ENCODE data around the gene DERL2.

Gene DERL2

GRCh38 chr17:5472511-5472910 is 13.5 kb downstream of the DERL2 start:
- TF ChIP-seq ZBTB7A (IDR thresholded peaks at IDR 0.05; ENCODE audit: low read depth): no peak
- TF ChIP-seq CREB1 (IDR thresholded peaks at IDR 0.05; ENCODE audit: low read depth): no peak
- TF ChIP-seq RAD21 (IDR thresholded peaks at IDR 0.05; ENCODE audit: low read depth): no peak
- no peak for TF ChIP-seq TCF12 (IDR thresholded peaks at IDR 0.05; ENCODE audit: low read depth)
- TF ChIP-seq MAX (IDR thresholded peaks at IDR 0.05): no peak
- TF ChIP-seq NFIC (IDR thresholded peaks at IDR 0.05): no peak
- no peak for TF ChIP-seq EGR1 (IDR thresholded peaks at IDR 0.05)
- no peak for TF ChIP-seq USF1 (IDR thresholded peaks at IDR 0.05)
- TF ChIP-seq TAF1 (IDR thresholded peaks at IDR 0.05; ENCODE audit: low read depth): no peak
- no peak for TF ChIP-seq FOXM1 (IDR thresholded peaks at IDR 0.05; ENCODE audit: borderline replicate concordance, low read depth)
- no peak for TF ChIP-seq REST (IDR thresholded peaks at IDR 0.05; ENCODE audit: low read depth)
- TF ChIP-seq EP300 (IDR thresholded peaks at IDR 0.05; ENCODE audit: borderline replicate concordance): no peak

- no peak for TF ChIP-seq EP300 (IDR thresholded peaks at IDR 0.05; ENCODE audit: borderline replicate concordance)
These were observed 17.9 kb downstream of the DERL2 start for GRCh38 chr17:5468075-5468473.

GRCh38 chr17:5467416-5467815 is 18.6 kb downstream of the DERL2 start:
- TF ChIP-seq FOXM1 (IDR thresholded peaks at IDR 0.05; ENCODE audit: borderline replicate concordance, low read depth) (no peak), CREB1 (IDR thresholded peaks at IDR 0.05; ENCODE audit: low read depth) (no peak), EGR1 (IDR thresholded peaks at IDR 0.05) (no peak), NFIC (IDR thresholded peaks at IDR 0.05) (no peak), TAF1 (IDR thresholded peaks at IDR 0.05; ENCODE audit: low read depth) (no peak), MAX (IDR thresholded peaks at IDR 0.05) (no peak)

- TF ChIP-seq NFIC (IDR thresholded peaks at IDR 0.05) (no peak), ZBTB7A (IDR thresholded peaks at IDR 0.05; ENCODE audit: low read depth) (no peak), CEBPB (IDR thresholded peaks at IDR 0.05) (no peak), TEAD4 (IDR thresholded peaks at IDR 0.05) (no peak), REST (IDR thresholded peaks at IDR 0.05; ENCODE audit: low read depth) (no peak), FOXM1 (IDR thresholded peaks at IDR 0.05; ENCODE audit: borderline replicate concordance, low read depth) (no peak), EGR1 (IDR thresholded peaks at IDR 0.05) (no peak), MAX (IDR thresholded peaks at IDR 0.05) (no peak), TCF12 (IDR thresholded peaks at IDR 0.05; ENCODE audit: low read depth) (no peak), RAD21 (IDR thresholded peaks at IDR 0.05; ENCODE audit: low read depth) (no peak), CREB1 (IDR thresholded peaks at IDR 0.05; ENCODE audit: low read depth) (no peak), EP300 (IDR thresholded peaks at IDR 0.05; ENCODE audit: borderline replicate concordance) (no peak), TAF1 (IDR thresholded peaks at IDR 0.05; ENCODE audit: low read depth) (no peak), YY1 (IDR thresholded peaks at IDR 0.05; ENCODE audit: low read depth) (no peak), USF1 (IDR thresholded peaks at IDR 0.05) (no peak)
These were observed 19.7 kb downstream of the DERL2 start for GRCh38 chr17:5466295-5466694.

- TF ChIP-seq EGR1 (IDR thresholded peaks at IDR 0.05): no peak
- no peak for TF ChIP-seq USF1 (IDR thresholded peaks at IDR 0.05)
- no peak for TF ChIP-seq ZBTB7A (IDR thresholded peaks at IDR 0.05; ENCODE audit: low read depth)
- TF ChIP-seq RAD21 (IDR thresholded peaks at IDR 0.05; ENCODE audit: low read depth): no peak
- TF ChIP-seq REST (IDR thresholded peaks at IDR 0.05; ENCODE audit: low read depth): no peak
- no peak for TF ChIP-seq CEBPB (IDR thresholded peaks at IDR 0.05)
- TF ChIP-seq TAF1 (IDR thresholded peaks at IDR 0.05; ENCODE audit: low read depth): no peak
- no peak for TF ChIP-seq TEAD4 (IDR thresholded peaks at IDR 0.05)
- TF ChIP-seq CREB1 (IDR thresholded peaks at IDR 0.05; ENCODE audit: low read depth): no peak
- no peak for TF ChIP-seq FOXM1 (IDR thresholded peaks at IDR 0.05; ENCODE audit: borderline replicate concordance, low read depth)
- no peak for TF ChIP-seq YY1 (IDR thresholded peaks at IDR 0.05; ENCODE audit: low read depth)
- TF ChIP-seq MAX (IDR thresholded peaks at IDR 0.05): no peak
- TF ChIP-seq EP300 (IDR thresholded peaks at IDR 0.05; ENCODE audit: borderline replicate concordance): no peak
- no peak for TF ChIP-seq NFIC (IDR thresholded peaks at IDR 0.05)
- TF ChIP-seq TCF12 (IDR thresholded peaks at IDR 0.05; ENCODE audit: low read depth): no peak
These were observed 21.1 kb downstream of the DERL2 start for GRCh38 chr17:5464717-5465507.

Measured in Ishikawa (cell line).